ENCODE data around the gene IMPDH1. TPM values are rescaled to one million over a fixed set of nuclear protein-coding genes. Genes with fewer than 3 reads are reported as not detected.

Gene IMPDH1
- total RNA-seq, 1 experiment from 2014 or later: 119 TPM

- Histone ChIP-seq H3K9me3 (ENCODE audit: insufficient read depth, low read depth) (no peaks in the 10 kb centered on the region), H4K20me1 (ENCODE audit: insufficient read depth) (no peaks in the 10 kb centered on the region), H3K36me3 (ENCODE audit: low read depth) (no peaks in the 10 kb centered on the region), H3K4me1 (replicated peaks; ENCODE audit: insufficient read depth) (peaks cover 79% of the 10 kb centered on the region), H3K79me2 (ENCODE audit: low read depth) (no peaks in the 10 kb centered on the region), H3K27ac (peak overlapping the region; percentile 57), H2AFZ (peak overlapping the region; percentile 66; the same call in 1 of the 2 replicates), H3K4me2 (peak overlapping the region; percentile 56), H3K9me2 (ENCODE audit: insufficient read depth) (no peaks in the 10 kb centered on the region), H3K27me3 (ENCODE audit: insufficient read depth, low read depth) (no peaks in the 10 kb centered on the region), H3F3A (ENCODE audit: insufficient read depth, low read depth) (peaks cover 34% of the 10 kb centered on the region), H3K4me3 (no peak overlapping the region)
- POLR2A ChIA-PET (ENCODE audit: unreplicated experiment): interaction anchor here (0.6 kb wide), 1 partner anchor 13 kb away, joined by 3 read pairs; no protein-coding TSS in a partner anchor
- DNase-seq: no peak
- BruUV-seq (replicated peaks): no TSS peak
- TF ChIP-seq CTCF (conservative IDR thresholded peaks at IDR 0.05) (no peak), EZH2 (IDR thresholded peaks at IDR 0.05; ENCODE audit: low read depth) (no peak)
- CTCF ChIA-PET: interaction anchor here (0.6 kb wide), 1 partner anchor 287 kb away, joined by 4 read pairs; no protein-coding TSS in a partner anchor
- intact Hi-C loops (cut with micrococcal nuclease; ENCODE audit: unreplicated experiment): loop anchor here (1.0 kb wide), 1 partner anchor 30 kb away; no protein-coding TSS in a partner anchor
These were observed 22.0 kb upstream of the IMPDH1 start for GRCh38 chr7:128431754-128432153.

GRCh38 chr7:128431221-128431620 lies 21.4 kb upstream of the IMPDH1 start:
- H4K20me1 ChIP-seq (ENCODE audit: insufficient read depth): no peaks in the 10 kb centered on the region
- H3K4me3 ChIP-seq: no peak overlapping the region
- H3K4me2 ChIP-seq: peak overlapping the region; percentile 56
- peak overlapping the region; percentile 66; the same call in 1 of the 2 replicates for H2AFZ ChIP-seq
- DNase-seq: peak; percentile 55 to 75
- H3K79me2 ChIP-seq (ENCODE audit: low read depth): no peaks in the 10 kb centered on the region
- H3K27me3 ChIP-seq (ENCODE audit: insufficient read depth, low read depth): no peaks in the 10 kb centered on the region
- CTCF ChIA-PET: interaction anchor here (7.3 kb wide), 1 partner anchor 30 kb away, joined by 73 read pairs; no protein-coding TSS in a partner anchor
- BruUV-seq (replicated peaks): no TSS peak
- no peaks in the 10 kb centered on the region for H3K9me2 ChIP-seq (ENCODE audit: insufficient read depth)
- peaks cover 75% of the 10 kb centered on the region for H3K4me1 ChIP-seq (replicated peaks; ENCODE audit: insufficient read depth)
- peak overlapping the region; percentile 57 for H3K27ac ChIP-seq
- TF ChIP-seq CTCF (conservative IDR thresholded peaks at IDR 0.05) (no peak), EZH2 (IDR thresholded peaks at IDR 0.05; ENCODE audit: low read depth) (no peak)
- H3K36me3 ChIP-seq (ENCODE audit: low read depth): no peaks in the 10 kb centered on the region
- H3F3A ChIP-seq (ENCODE audit: insufficient read depth, low read depth): peaks cover 34% of the 10 kb centered on the region
- intact Hi-C loops (cut with micrococcal nuclease; ENCODE audit: unreplicated experiment): loop anchor here (1.0 kb wide), 1 partner anchor 30 kb away; no protein-coding TSS in a partner anchor
- H3K9me3 ChIP-seq (ENCODE audit: insufficient read depth, low read depth): no peaks in the 10 kb centered on the region
- POLR2A ChIA-PET (ENCODE audit: unreplicated experiment): no interaction called here

GRCh38 chr7:128430207-128430606 lies 20.4 kb upstream of the IMPDH1 start:
- H3K27ac ChIP-seq: peak overlapping the region; percentile 47; the same call in 1 of the 2 replicates

More at GRCh38 chr7:128430207-128430606, 20.4 kb upstream of the IMPDH1 start:
- Histone ChIP-seq H3K9me3 (ENCODE audit: insufficient read depth, low read depth) (no peaks in the 10 kb centered on the region), H3K4me3 (no peak overlapping the region), H3F3A (ENCODE audit: insufficient read depth, low read depth) (peaks cover 25% of the 10 kb centered on the region), H3K4me1 (replicated peaks; ENCODE audit: insufficient read depth) (peaks cover 65% of the 10 kb centered on the region), H3K27me3 (ENCODE audit: insufficient read depth, low read depth) (no peaks in the 10 kb centered on the region), H3K79me2 (ENCODE audit: low read depth) (no peaks in the 10 kb centered on the region), H3K9me2 (ENCODE audit: insufficient read depth) (no peaks in the 10 kb centered on the region), H3K4me2 (peak overlapping the region; percentile 44), H4K20me1 (ENCODE audit: insufficient read depth) (no peaks in the 10 kb centered on the region), H3K36me3 (ENCODE audit: low read depth) (no peaks in the 10 kb centered on the region), H2AFZ (no peak overlapping the region; the same call in 1 of the 2 replicates)
- POLR2A ChIA-PET (ENCODE audit: unreplicated experiment): no interaction called here
- intact Hi-C loops (cut with micrococcal nuclease; ENCODE audit: unreplicated experiment): no loop called here
- BruUV-seq (replicated peaks): no TSS peak
- DNase-seq: no peak
- no peak for TF ChIP-seq EZH2 (IDR thresholded peaks at IDR 0.05; ENCODE audit: low read depth)
- TF ChIP-seq CTCF (conservative IDR thresholded peaks at IDR 0.05): no peak
- CTCF ChIA-PET: interaction anchor here (1.1 to 7.3 kb wide), 4 partner anchors 10 to 86 kb away, joined by 3 to 73 read pairs (median 6); partner anchors contain the start of gene RBM28

Data from PC-9 (cell line).